HCT116 (cell line): ENCODE results near the gene ZNF474. TPM values are rescaled to one million over a fixed set of nuclear protein-coding genes. Genes with fewer than 3 reads are reported as not detected.

Experiments
- ATAC-seq: fragments of 200-7000 bp; cut with Tn5 transposase; 2 replicates; pipeline ENCODE4 v1.9.1; 2020; ENCODE audit warnings: mild to moderate bottlenecking, moderate library complexity
- BruUV-seq: library from RNA; stranded (reverse); fragments of 400-500 nt; replicated peaks from 2 replicates; lab custom pipeline; 2021; lab: Mats Ljungman, UMichigan
- CTCF ChIA-PET: fragments of 300-600 bp; sonication (Branson Sonifier 250); formaldehyde crosslinking; loops from one replicate; lab custom pipeline; 2021; ENCODE audit warnings: antibody characterized with exemption; lab: Charles Lee
- POLR2A ChIA-PET: fragments of 300-600, 350-600 bp; sonication (Branson Sonifier 250); formaldehyde crosslinking; loops from one replicate; lab custom pipeline; 2021; ENCODE audit warnings: antibody characterized with exemption; lab: Charles Lee
- RAD21 ChIA-PET, 2 experiments: fragments of 300-600 bp; sonication (Branson Sonifier 250); formaldehyde crosslinking; loops; one replicate each; lab custom pipeline; 2023; ENCODE audit warnings: low total read pairs in 2 of 2; ENCODE audit not compliant: uncharacterized antibody in 2 of 2, unreplicated experiment in 2 of 2, low non-redundant PET in 1 of 2; lab: Charles Lee
- DNase-seq: peaks from one replicate; pipeline ENCODE4 v3.0.0-alpha.2; 2010; ENCODE audit warnings: low read depth, low spot score
- H2AFZ ChIP-seq: fragments of 200-600 bp; shearing (Covaris generic), sonication (generic); 2 replicates; pipeline ENCODE4 v1.6.1; 2017; ENCODE audit warnings: low read depth, mixed run types, mixed read lengths, antibody characterized with exemption, low read length; ENCODE audit not compliant: poor library complexity, severe bottlenecking
- H3K27ac ChIP-seq: 2 replicates; pipeline ENCODE4 v1.5.1; 2012; ENCODE audit warnings: low read depth, low read length
- H3K27me3 ChIP-seq: fragments of 200-600 bp; sonication (generic); 2 replicates; pipeline ENCODE4 v1.6.1; 2016; ENCODE audit warnings: mixed run types, low read length, mixed read lengths; ENCODE audit not compliant: insufficient read depth
- H3K36me3 ChIP-seq, 2 experiments: fragments of 200-500 bp in 1 of 2; fragments of 200-600 bp in 1 of 2; sonication (Bioruptor generic) in 1 of 2; sonication (generic) in 1 of 2; 2 replicates each; pipeline versions ENCODE4 v1.5.1 to v1.6.1; 2014 to 2016; ENCODE audit warnings: low read length in 2 of 2, inconsistent platforms in 1 of 2, mixed read lengths in 1 of 2, mixed run types in 1 of 2; ENCODE audit not compliant: insufficient read depth in 2 of 2, control insufficient read depth in 1 of 2
- H3K4me1 ChIP-seq, 2 experiments: fragments of 200-600 bp in 1 of 2; sonication (generic) in 1 of 2; 2 replicates each; pipeline versions ENCODE4 v1.5.1 to v1.6.1; 2012 to 2017; ENCODE audit warnings: low read length in 2 of 2, inconsistent platforms in 1 of 2, mild to moderate bottlenecking in 1 of 2, mixed read lengths in 1 of 2, mixed run types in 1 of 2, moderate library complexity in 1 of 2; ENCODE audit not compliant: insufficient read depth in 2 of 2, control insufficient read depth in 1 of 2
- H3K4me2 ChIP-seq: fragments of 200-600 bp; sonication (generic); 2 replicates; pipeline ENCODE4 v1.6.1; 2017; ENCODE audit warnings: mixed run types, low read length, mixed read lengths
- H3K4me3 ChIP-seq, 2 experiments: fragments of 200-600 bp in 1 of 2; sonication (generic) in 1 of 2; replicated peaks in 1 of 2; 2 replicates each; pipeline ENCODE4 v1.5.1; 2011 to 2016; ENCODE audit warnings: low read length in 2 of 2, control low read depth in 1 of 2, low read depth in 1 of 2, mild to moderate bottlenecking in 1 of 2, mixed read lengths in 1 of 2, mixed run types in 1 of 2
- H3K79me2 ChIP-seq: fragments of 200-600 bp; sonication (generic); 2 replicates; pipeline ENCODE4 v1.6.1; 2017; ENCODE audit warnings: mild to moderate bottlenecking, mixed run types, low read length, moderate library complexity, mixed read lengths; ENCODE audit not compliant: insufficient read depth
- H3K9ac ChIP-seq: fragments of 200-600 bp; sonication (generic); 2 replicates; pipeline ENCODE4 v1.6.1; 2016; ENCODE audit warnings: low read length, mixed read lengths
- H3K9me2 ChIP-seq: fragments of 200-600 bp; sonication (generic), shearing (Covaris generic); 2 replicates; pipeline ENCODE4 v1.6.1; 2017; ENCODE audit warnings: mixed run types, mild to moderate bottlenecking, moderate library complexity; ENCODE audit not compliant: insufficient read depth
- H3K9me3 ChIP-seq, 2 experiments: fragments of 200-500 bp in 1 of 2; fragments of 200-600 bp in 1 of 2; sonication (Bioruptor generic) in 1 of 2; sonication (generic) in 1 of 2; 2 replicates each; pipeline ENCODE4 v1.6.1; 2014 to 2017; ENCODE audit warnings: low read length in 2 of 2, mixed read lengths in 2 of 2, inconsistent platforms in 1 of 2, low read depth in 1 of 2, mild to moderate bottlenecking in 1 of 2, mixed run types in 1 of 2, moderate library complexity in 1 of 2; ENCODE audit not compliant: control insufficient read depth in 1 of 2, insufficient read depth in 1 of 2
- H4K20me1 ChIP-seq: fragments of 200-600 bp; sonication (generic), shearing (Covaris generic); 2 replicates; pipeline ENCODE4 v1.6.1; 2017; ENCODE audit warnings: mixed run types, mild to moderate bottlenecking, moderate library complexity; ENCODE audit not compliant: insufficient read depth
- CEBPB ChIP-seq: IDR thresholded peaks from 2 replicates; pipeline ENCODE4 v1.6.1; 2012; ENCODE audit warnings: low read depth
- CTCF ChIP-seq, 3 experiments: fragments of 200-600 bp in 1 of 3; sonication (generic) in 1 of 3; IDR thresholded peaks in 2 of 3; conservative IDR thresholded peaks in 1 of 3; 2 replicates each; pipeline ENCODE4 v1.5.1; 2012 to 2017; ENCODE audit warnings: low read depth in 2 of 3, low read length in 2 of 3, antibody characterized with exemption in 1 of 3, borderline replicate concordance in 1 of 3, control low read depth in 1 of 3, mild to moderate bottlenecking in 1 of 3, mixed read lengths in 1 of 3, mixed run types in 1 of 3, moderate library complexity in 1 of 3; ENCODE audit not compliant: insufficient read depth in 1 of 3
- EGR1 ChIP-seq: IDR thresholded peaks from 2 replicates; pipeline ENCODE4 v1.6.1; 2012; ENCODE audit warnings: low read depth
- ELF1 ChIP-seq: IDR thresholded peaks from 2 replicates; pipeline ENCODE4 v1.6.1; 2012; ENCODE audit warnings: low read depth, borderline replicate concordance
- POLR2AphosphoS5 ChIP-seq: IDR thresholded peaks from 2 replicates; pipeline ENCODE4 v1.6.1; 2011; ENCODE audit warnings: mild to moderate bottlenecking, low read depth, low read length, moderate library complexity
- REST ChIP-seq: IDR thresholded peaks from 2 replicates; pipeline ENCODE4 v1.6.1; 2012; ENCODE audit warnings: low read depth
- SIN3A ChIP-seq: IDR thresholded peaks from 2 replicates; pipeline ENCODE4 v1.6.1; 2012; ENCODE audit warnings: low read depth
- SP1 ChIP-seq: IDR thresholded peaks from 2 replicates; pipeline ENCODE4 v1.6.1; 2012; ENCODE audit warnings: low read depth
- TCF7L2 ChIP-seq: IDR thresholded peaks from 2 replicates; pipeline ENCODE4 v1.7.0; 2011; ENCODE audit warnings: borderline replicate concordance, inconsistent platforms; ENCODE audit not compliant: insufficient read depth, insufficient read length; ENCODE audit errors: extremely low read depth
- ZBTB33 ChIP-seq: IDR thresholded peaks from 2 replicates; pipeline ENCODE4 v1.6.1; 2011; ENCODE audit warnings: mild to moderate bottlenecking, low read length, moderate library complexity; ENCODE audit not compliant: insufficient replicate concordance; ENCODE audit errors: extremely low read depth
- ZNF274 ChIP-seq: fragments of 200-500 bp; sonication (Bioruptor generic); IDR thresholded peaks from 2 replicates; pipeline ENCODE4 v1.6.1; 2014; ENCODE audit warnings: mild to moderate bottlenecking, low read depth, low read length, inconsistent platforms
- intact Hi-C: fragments of 100-400 bp; cut with micrococcal nuclease; formaldehyde crosslinking; loops from 2 replicates; pipeline ENCODE4 v1.10.0; 2022
- total RNA-seq: library from RNA; stranded (reverse); gene quantifications from one replicate; pipeline ENCODE4 v1.2.1, GENCODE V29; 2021; ENCODE audit not compliant: unreplicated experiment

Gene ZNF474
- total RNA-seq, 1 experiment from 2014 or later: 0.37 TPM

DNA sequence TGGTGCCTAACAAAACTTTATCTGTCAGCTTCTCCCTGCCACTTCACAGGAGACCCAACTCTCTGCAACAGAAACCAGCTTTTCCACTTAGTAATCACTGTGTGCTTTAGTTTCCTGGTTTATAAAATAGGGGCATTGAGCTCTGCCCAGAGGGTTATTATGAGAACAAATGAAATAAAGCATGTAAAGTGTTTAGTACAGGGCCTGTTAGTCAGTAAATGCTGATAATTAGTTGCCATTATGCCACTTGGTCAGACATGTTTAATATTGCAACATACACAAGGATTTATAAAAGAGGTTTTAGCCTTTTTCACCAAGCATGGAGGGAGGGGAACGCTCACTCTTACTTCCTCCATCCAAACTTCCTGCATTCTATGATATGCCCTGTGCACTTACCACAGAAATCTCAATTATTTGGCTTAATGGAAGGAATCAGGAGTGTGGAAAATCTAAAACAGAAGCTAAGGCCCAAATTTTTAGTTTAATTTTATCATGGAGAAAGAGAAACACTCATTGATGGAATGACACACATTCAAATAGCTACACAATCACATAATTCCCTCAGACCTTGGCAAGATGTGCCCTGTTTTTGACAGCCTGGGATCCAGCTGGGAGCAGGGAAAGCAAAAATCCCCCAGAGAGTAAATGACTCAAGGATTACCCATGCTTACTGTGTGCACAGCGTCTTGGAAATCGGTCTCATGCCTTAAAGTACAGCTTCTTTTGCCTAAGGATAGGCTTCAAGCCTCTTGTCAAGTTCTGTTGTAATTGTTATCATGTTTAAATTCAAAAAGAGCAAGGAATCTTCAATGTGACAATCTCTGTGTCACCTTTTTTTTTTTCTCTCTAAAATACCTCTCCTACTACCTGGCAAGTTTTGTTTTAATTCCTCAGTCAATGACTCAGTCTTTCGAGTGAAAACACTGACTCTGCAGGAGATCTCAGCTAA lies 34.0 kb downstream of the ZNF474 start (continued):
- TF ChIP-seq CEBPB (no peak; the same call in 1 of the 2 replicates), CTCF (IDR thresholded peaks at IDR 0.05 in 2 of 3, conservative IDR thresholded peaks at IDR 0.05 in 1 of 3; ENCODE audit: borderline replicate concordance in 1 of 3, insufficient read depth in 1 of 3, low read depth in 2 of 3, low read length in 2 of 3) (no peak), ZNF274 (no peak), SP1 (peak; percentile 39; the same call in 1 of the 2 replicates), SIN3A (no peak)

DNA sequence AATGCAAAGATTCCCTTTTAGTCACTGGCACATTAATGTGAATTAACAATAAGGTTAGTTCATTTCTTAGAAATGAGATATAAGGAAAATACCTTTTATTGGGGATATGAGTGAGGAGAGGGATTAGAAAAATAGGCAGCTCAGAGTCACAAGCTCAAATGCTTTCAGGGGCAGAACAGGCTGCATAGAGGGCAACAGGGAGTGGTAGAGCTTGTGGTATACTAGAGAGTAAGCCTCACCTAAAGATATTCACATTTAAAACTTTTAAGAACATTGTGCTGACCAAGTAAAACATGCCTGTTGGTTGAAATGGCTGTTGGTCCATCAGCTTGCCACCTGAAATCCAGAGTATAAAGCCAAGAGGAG lies 34.7 kb downstream of the ZNF474 start:
- ChIA-PET POLR2A (interaction anchor here (1.2 kb wide), 1 partner anchor 13 kb away, joined by 3 read pairs; no protein-coding TSS in a partner anchor), RAD21 (no interaction called here), CTCF (interaction anchor here (1.0 kb wide), 1 partner anchor 62 kb away, joined by 3 read pairs; no protein-coding TSS in a partner anchor)
- no peaks in the 10 kb centered on the region for H4K20me1 ChIP-seq
- BruUV-seq: no TSS peak
- no peaks in the 10 kb centered on the region for H3K36me3 ChIP-seq
- intact Hi-C loops: no loop called here
- H3K9ac ChIP-seq: no peak overlapping the region
- ATAC-seq (no peak), DNase-seq (no peak)
- H3K4me1 ChIP-seq: peaks cover 0 to 18% of the 10 kb centered on the region in 2 experiments; a peak in 2 of 4 replicates
- no peaks in the 10 kb centered on the region for H3K9me3 ChIP-seq
- H3K27ac ChIP-seq: no peak overlapping the region
- no peak overlapping the region for H3K4me3 ChIP-seq
- no peaks in the 10 kb centered on the region for H3K27me3 ChIP-seq
- no peaks in the 10 kb centered on the region for H3K79me2 ChIP-seq
- H3K9me2 ChIP-seq: no peaks in the 10 kb centered on the region
- H2AFZ ChIP-seq: no peak overlapping the region
- peak overlapping the region; percentile 52 for H3K4me2 ChIP-seq
- TF ChIP-seq TCF7L2: no peak
- no peak for TF ChIP-seq ELF1
- TF ChIP-seq SIN3A: no peak
- TF ChIP-seq CTCF (IDR thresholded peaks at IDR 0.05 in 2 of 3, conservative IDR thresholded peaks at IDR 0.05 in 1 of 3; ENCODE audit: borderline replicate concordance in 1 of 3, insufficient read depth in 1 of 3, low read depth in 2 of 3, low read length in 2 of 3): no peak
- TF ChIP-seq EGR1: no peak
- no peak for TF ChIP-seq ZBTB33
- TF ChIP-seq POLR2AphosphoS5: no peak
- no peak for TF ChIP-seq REST
- TF ChIP-seq, all 23 proteins: peak for 0
